Activated CD4-positive, CD25-positive, alpha-beta regulatory T cell treated with anti-CD3 and anti-CD28 coated beads, Interleukin-2, amount 50 U/mL, for 24 hours (primary cell): ENCODE data around the gene ID2.

Experiments used
- ATAC-seq, 2 donors: fragments of 150-1000 bp; cut with Tn5 transposase; one replicate each; pipeline ENCODE4 v1.10.0; 2021; ENCODE audit warnings: mild to moderate bottlenecking in 1 of 2, moderate library complexity in 1 of 2

Gene ID2

DNA sequence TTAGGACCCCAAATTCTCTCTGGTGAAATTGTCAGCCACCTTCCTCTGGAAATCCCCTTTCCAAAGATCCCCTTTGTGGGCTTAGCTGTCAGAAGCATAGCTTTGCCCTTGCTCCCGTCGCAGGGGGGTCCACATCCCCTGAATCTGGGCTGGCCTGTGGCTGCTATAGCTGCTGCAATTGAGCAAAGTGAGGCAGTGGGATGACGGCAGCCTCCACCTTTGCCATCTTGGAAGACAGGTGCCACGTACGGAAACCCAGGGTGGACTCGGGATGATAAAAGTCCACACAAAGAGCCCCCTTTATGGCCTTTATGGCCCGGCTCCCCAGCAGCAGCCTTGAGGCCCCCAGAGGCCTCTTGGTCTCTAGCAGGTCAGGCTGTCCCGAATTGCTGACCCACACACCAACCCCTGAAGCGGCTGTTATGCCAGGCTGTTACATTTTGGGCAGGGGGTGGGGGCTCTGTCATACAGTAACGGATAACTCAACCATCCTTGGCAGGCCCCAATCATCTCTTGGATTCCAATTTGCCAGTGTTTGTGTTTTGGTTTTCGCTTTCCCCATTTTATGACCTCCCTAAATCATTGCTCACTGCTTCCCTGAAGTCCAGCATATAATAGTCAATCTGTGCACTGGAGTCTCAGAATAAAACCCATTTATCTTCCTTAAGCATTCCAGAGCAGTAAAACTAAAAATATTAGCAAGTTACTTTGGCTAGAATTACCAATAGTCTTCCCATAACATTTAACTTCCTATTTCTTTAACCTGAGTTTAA, 33.2 kb upstream of the ID2 start:
- no peak for ATAC-seq

DNA sequence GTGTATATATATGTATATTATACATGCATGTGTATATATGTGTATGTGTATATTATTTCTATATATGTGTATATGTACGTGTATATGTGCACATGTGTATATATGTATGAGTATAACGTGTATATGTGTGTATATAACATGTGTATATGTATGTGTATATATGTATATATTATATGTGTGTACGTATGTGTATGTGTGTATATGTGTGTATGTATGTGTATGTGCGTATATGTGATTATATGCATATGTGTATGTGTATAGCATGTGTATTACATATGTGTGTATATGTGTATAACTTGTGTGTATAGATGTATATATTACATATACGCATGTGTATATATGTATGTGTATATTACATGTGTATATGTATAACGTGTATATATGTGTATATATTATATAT, 32.1 kb upstream of the ID2 start:
- no peak for ATAC-seq

DNA sequence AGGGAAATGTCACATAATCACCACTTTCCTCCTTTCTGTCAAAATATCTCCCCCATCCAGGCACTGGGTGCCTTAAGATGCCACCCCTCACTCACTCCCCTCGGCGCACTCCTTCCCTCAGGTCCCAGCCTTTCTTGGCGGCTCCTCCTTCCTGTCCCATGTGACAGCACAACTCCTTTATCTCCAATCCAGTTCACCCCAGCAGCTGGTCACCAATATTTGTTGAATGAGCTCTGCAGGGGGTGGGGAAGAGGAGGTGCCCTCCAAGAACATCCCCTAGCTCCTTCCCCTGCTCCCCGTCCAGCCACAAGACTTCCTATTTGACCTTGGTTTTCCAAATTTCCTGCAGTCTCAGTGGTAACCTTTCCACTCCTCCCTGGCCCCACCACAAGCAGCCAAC, 31.6 kb upstream of the ID2 start:
- ATAC-seq: no peak

GRCh38 chr2:8652774-8653426, 29.0 kb upstream of the ID2 start:
- no peak for ATAC-seq

GRCh38 chr2:8653485-8653884, 28.4 kb upstream of the ID2 start:
- ATAC-seq: no peak

- no peak for ATAC-seq
These were observed 27.8 kb upstream of the ID2 start for GRCh38 chr2:8654041-8654440.

DNA sequence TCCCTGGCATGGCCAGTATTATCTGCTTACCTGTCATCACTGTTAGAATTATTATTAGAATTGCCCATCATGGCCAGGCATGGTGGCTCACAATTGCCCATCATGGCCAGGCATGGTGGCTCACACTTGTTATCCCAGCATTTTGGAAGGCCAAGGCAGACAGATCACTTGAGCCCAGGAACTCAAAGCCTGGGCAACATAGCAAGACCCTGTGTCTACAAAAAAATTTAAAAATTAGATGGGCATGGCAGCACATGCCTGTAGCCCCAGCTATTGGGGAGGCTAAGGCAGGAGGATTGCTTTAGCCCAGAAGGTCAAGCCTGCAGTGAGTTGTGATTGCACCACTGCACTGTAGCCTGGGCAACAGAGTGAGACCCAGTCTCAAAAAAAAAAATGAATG, 27.4 kb upstream of the ID2 start:
- ATAC-seq: no peak

DNA sequence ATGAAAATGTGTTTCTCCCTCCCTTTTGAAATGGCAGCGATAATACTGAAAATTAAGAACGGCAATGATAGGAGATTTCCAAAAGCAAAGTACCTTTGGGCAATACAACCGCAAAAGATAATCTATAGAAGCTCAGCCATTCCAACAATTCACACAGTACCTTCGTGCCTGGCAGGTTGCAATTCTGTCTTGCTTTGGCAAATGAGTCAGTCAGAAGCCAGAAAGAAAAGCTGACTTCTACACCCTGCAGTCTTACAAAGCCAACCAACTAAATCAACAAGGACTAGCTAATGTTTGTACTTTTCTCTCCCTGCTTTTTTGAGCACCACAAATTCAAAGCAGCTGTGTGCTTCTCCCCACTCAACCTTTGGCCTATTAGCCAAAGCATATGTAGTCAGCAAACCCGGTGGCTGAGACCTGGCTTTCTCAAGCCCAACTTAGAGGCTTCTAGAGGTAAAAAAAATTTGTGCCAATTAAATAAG, 25.7 kb upstream of the ID2 start:
- no peak for ATAC-seq

GRCh38 chr2:8656811-8657210, 25.0 kb upstream of the ID2 start:
- no peak for ATAC-seq

DNA sequence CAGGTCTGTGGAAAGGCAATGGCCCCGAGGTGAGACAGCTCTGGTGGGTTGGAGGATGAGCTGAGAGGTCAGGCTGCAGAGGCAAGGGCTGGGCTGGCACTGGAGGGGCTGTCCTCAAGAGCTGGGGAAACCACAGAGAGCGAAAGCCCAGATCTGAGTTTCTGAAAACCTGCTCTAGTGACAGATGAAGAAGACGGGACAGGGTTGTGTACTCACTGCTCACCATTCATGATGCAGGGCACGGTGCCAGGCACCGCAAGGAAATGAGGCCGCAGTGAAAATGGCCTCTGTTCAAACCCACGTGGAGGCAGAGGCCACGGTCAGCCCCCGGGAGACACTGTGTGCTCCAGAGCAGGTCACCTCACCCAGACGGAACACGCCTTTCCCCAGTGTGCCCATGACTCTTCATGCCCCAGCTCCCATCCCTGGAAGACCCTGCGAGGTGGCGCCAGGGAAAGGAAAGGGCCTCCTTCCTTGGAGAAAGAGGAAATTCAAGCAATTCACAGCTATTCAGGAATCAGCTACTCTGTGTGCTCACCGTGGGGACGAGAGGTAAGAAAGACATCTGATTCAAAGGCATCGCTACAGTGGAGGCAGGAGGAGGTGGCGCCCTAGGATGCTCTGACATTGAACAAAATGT, 24.3 kb upstream of the ID2 start:
- no peak for ATAC-seq

DNA sequence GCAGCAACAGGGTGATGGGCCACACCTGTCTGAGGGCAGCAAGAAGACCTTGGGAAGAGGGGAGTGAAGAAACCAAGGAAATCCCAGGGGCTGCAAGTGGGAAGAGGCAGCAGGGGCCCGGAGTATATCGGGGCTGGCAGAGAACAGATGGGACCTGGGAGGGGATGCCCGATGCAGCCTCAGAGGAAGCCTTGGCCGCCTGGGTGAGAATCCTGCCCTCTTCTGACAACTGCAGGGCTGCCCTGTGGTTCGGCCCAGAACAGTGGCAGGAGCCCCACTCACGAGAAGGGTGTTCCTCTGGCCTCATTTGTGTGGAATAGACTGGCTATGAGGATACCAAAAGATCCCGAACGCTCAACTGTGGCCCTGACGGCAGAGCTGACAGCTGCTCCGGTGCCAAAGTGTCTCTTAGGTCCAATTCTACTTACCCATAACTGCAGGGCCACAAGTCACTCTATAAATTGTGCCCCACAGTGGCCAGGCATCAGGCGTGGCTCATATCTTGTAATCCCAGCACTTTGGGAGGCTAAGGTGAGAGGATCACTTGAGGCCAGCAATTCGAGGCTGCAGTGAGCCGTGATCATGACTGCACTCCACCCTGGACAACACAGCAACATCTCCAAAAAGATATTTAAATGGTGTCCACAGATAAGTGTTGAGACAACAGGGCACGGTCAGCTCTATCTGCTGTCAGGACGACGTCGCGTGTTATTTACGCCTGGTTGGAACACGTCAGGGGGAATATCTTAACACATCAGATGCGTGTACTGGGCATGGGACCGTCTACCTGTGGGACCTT, 23.6 kb upstream of the ID2 start:
- no peak for ATAC-seq

DNA sequence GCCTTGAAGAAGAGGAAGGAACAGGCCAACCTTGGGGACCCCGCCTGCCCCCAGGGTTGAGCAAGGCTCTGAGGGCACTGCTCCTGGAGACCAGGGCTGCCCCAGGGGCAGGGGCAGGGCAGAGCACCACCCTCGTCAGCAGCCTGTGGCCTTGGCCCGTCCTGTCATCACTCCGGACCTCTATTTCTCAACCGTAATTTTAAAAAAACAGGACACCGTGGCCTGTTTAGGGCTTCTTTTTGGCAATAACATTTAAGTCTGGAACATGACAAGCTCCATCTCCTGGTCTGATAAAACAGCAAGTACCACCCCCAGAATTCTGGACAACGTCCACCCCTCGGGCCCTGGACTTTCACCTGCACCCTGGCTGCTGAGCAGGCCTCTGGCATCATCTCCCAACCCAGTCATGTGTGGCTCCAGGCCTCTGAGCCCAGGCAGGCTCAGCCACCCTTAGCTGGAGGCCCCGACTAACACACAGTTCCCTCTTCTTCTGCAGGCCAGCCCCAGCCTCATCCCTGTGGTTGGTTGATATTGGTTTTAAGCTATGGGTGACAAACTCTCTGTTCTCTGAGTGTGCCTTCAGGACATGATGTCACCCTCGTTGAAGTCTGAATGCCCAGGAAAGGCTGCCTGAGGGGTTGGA, 22.6 kb upstream of the ID2 start:
- ATAC-seq: no peak

- ATAC-seq: no peak
These were observed 21.9 kb upstream of the ID2 start for GRCh38 chr2:8659735-8660492.

- no peak for ATAC-seq
These were observed 20.6 kb upstream of the ID2 start for GRCh38 chr2:8661235-8661634.

DNA sequence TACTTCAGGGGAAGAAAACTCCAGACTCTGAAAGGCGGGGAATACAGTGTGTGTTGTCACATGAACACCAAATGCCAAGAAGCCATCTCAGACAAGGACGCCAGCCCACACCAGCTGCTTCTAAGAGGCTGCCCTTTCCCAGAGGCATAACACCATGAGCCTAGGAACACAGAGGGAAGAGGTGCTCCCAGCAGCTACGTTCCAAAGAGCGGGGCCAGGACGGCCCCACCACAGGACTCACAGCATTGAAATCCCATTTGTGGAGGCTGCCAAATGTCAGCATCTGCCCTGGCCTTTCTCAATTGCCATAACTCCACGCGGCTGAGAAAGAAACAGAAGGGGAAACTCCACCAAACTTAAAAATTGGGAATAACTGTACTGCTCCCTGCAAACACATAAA, 20.1 kb upstream of the ID2 start:
- no peak for ATAC-seq

GRCh38 chr2:8662239-8662879, 19.5 kb upstream of the ID2 start:
- ATAC-seq: no peak

GRCh38 chr2:8663997-8664396, 17.9 kb upstream of the ID2 start:
- ATAC-seq: no peak

- ATAC-seq: no peak
These were observed 15.3 kb upstream of the ID2 start for GRCh38 chr2:8666581-8666980.

DNA sequence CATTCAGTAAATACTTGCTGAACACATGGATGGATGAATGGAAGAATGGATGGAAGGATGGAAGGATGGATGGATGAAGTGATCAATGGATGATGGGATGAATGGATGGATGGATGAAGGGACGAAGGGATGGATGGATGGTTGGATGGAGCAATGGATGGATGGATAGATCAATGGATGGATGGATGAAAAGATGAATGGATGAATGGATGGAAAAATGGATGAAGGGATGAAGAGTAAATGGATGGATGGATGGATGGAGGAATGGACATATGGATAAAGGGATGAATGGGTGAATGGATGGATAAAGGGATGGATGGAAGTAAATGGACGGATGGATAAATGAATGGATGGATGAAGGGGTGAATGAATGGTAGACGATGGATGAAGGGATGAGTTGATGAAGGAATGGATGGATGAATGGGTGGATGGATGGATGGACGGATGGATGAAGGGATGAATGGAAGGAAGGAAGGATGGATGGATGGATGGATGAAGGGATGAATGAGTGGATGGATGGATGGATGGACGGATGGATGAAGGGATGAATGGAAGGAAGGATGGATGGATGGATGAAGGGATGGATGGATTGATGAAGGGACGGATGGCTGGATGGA, 13.9 kb upstream of the ID2 start:
- ATAC-seq: no peak

GRCh38 chr2:8669157-8669817, 12.6 kb upstream of the ID2 start:
- ATAC-seq: no peak
